Measurements from ENCODE around the gene CCDC12.

DNA sequence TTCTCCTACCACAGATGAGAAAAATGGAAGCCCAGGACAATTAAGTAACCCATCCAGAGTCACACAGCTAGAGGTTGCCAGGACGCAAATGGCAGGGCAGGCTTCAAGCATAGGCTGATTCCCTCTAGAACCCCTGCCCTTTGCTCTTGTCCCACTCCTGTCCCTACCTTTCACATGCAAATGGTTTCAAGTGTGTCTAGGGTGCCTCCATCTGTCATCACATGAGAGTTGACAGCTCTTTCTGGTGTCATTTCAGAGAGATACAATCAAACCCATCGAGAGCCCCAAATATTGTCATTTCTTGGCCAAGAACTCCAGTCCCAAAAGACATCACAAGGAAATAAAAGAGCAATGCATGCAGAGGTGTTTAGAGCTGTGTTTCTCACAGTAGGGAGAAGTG lies 23.7 kb downstream of the CCDC12 start:
- TF ChIP-seq, protein P1, sequence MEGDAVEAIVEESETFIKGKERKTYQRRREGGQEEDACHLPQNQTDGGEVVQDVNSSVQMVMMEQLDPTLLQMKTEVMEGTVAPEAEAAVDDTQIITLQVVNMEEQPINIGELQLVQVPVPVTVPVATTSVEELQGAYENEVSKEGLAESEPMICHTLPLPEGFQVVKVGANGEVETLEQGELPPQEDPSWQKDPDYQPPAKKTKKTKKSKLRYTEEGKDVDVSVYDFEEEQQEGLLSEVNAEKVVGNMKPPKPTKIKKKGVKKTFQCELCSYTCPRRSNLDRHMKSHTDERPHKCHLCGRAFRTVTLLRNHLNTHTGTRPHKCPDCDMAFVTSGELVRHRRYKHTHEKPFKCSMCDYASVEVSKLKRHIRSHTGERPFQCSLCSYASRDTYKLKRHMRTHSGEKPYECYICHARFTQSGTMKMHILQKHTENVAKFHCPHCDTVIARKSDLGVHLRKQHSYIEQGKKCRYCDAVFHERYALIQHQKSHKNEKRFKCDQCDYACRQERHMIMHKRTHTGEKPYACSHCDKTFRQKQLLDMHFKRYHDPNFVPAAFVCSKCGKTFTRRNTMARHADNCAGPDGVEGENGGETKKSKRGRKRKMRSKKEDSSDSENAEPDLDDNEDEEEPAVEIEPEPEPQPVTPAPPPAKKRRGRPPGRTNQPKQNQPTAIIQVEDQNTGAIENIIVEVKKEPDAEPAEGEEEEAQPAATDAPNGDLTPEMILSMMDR (conservative IDR thresholded peaks at IDR 0.05): no peak
- no peak for TF ChIP-seq ZFX (IDR thresholded peaks at IDR 0.05)
